H54 (cell line): Measurements from ENCODE around the gene CDC42BPA.
A peak's percentile ranks its signal among the peaks of the same experiment; 100 is the strongest.
"Not testable (repeated sequence)": the region's sequence is repeated elsewhere in the genome, so short reads cannot be mapped to it uniquely, and the experiment has no call there.

Experiments
- DNase-seq: peaks from one replicate; pipeline ENCODE4 v3.0.0; 2011; ENCODE audit warnings: low spot score, mixed read lengths; ENCODE audit not compliant: insufficient read length
- FAIRE-seq: peaks from 3 replicates; lab custom pipeline; 2011; peaks lifted over from hg19 to GRCh38; lab: Jason Lieb, UNC
- POLR2A ChIP-seq: IDR thresholded peaks from 2 replicates; pipeline ENCODE4 v1.6.1; 2011; ENCODE audit warnings: low read depth, mild to moderate bottlenecking, low read length

The CDC42BPA gene

DNA sequence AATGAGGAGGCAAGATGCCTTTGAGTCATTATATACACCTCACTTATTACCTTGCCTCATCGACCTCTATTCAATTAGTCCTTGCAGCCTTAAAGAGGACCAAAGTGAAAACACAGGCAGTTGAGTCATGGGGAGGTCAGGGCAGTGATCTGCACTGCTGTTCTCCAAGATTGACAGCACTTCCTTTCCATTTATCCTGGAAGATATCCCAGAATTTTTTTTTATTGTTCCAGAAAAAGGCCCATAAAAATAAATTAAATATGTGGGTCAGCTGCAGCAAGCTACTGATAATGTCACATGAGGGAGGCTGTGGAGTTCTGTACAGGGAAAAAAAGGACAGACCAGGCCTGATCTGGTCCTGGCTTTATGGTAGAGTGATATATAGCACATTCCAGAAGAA is 33.2 kb upstream of the CDC42BPA start:
- FAIRE-seq, result no peak
- DNase-seq, result no peak
- TF ChIP-seq POLR2A, result no peak

DNA sequence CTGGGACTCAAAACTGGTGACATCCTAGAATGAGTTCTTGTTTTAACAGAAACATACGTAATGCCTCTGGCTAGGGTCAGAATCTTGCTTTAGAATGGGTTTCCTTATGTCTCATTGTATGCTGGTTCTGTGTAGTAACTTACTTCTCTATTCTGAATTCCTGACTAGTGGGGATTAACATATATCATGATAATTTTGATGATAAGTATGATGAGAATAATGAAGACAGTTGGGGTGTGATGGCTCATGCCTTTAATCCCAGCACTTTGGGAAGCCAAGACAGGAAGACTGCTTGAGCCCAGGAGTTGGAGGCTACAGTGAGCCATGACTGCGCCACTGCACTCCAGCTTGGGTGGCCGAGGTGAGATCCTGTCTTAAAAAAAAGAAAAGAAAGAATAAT is 31.7 kb upstream of the CDC42BPA start:
- TF ChIP-seq POLR2A, result no peak
- DNase-seq, result no peak
- FAIRE-seq, result no peak

DNA sequence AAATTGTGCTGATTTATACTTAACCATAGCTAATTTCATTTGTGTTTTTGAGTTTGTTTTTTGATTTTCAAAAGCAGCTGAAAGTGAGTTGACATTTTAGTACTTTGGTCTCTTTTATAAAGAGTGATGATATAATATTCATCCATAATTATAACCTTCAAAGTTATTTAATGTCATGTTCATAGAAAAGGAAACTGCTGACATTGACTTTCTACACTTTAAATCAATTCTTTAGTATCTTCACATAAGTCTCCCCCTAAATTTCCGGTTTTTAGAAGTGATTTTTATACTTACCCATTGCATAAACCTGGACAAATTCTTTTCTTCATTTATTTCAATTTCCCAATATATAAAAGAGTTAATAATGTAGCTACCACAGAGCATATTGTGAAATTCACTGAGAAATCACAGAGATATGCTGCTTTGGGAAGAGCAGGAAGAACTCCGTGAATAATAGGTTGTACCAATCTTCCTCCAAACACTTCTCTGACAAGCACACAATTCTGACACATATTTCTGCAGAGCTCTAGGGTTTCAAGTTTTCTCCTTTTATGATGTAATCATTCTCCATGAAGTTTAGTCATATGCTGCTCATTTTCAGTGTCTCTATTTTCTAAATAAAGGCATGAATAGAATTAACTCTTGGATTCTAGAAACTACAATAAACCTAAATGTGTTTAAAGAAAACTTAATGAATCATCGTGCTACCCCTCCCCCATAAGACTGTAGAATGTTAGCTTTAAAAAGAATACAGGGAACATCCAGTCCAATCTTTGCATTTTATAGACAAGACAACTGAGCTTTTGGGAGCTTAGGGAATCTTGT is 25.6 kb upstream of the CDC42BPA start:
- no peak for DNase-seq
- peak; percentile 89 for FAIRE-seq
- TF ChIP-seq POLR2A, result no peak

DNA sequence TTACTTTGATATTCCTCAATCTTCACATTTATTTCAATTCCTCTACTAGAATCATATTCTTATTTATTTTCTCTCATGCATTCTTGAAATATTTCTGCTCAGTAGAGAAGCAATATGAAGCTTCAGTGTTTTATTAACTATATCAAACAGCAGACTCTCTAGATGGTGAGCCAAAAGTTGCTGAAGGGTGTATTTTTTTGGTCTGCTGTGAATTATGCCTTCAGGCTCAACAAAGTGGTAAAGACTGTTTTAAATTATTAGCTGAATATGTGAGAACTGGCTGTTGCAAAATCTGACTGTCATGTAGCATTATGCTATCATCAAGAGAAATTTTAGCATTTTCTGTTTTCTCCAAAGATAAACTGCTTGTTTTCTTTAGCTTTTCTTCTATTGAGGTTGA is 24.9 kb upstream of the CDC42BPA start:
- FAIRE-seq (no peak), DNase-seq (no peak)
- TF ChIP-seq POLR2A, result no peak

- no peak for TF ChIP-seq POLR2A
- FAIRE-seq (no peak), DNase-seq (no peak)
Observed at GRCh38 chr1:227342075-227342829, 24.0 kb upstream of the CDC42BPA start.

GRCh38 chr1:227336136-227336535 is 17.8 kb upstream of the CDC42BPA start:
- FAIRE-seq, result not testable (repeated sequence)

GRCh38 chr1:227335242-227336020 is 17.1 kb upstream of the CDC42BPA start:
- FAIRE-seq, result no peak
- TF ChIP-seq POLR2A, result no peak

More at GRCh38 chr1:227336136-227336535, 17.8 kb upstream of the CDC42BPA start:
- not testable (repeated sequence) for DNase-seq

GRCh38 chr1:227333423-227333822 is 15.1 kb upstream of the CDC42BPA start:
- TF ChIP-seq POLR2A, result no peak
- FAIRE-seq (no peak), DNase-seq (no peak)

More at GRCh38 chr1:227335242-227336020, 17.1 kb upstream of the CDC42BPA start:
- no peak for DNase-seq

GRCh38 chr1:227330279-227331076 is 12.2 kb upstream of the CDC42BPA start:
- TF ChIP-seq POLR2A, result no peak
- FAIRE-seq (no peak), DNase-seq (no peak)

DNA sequence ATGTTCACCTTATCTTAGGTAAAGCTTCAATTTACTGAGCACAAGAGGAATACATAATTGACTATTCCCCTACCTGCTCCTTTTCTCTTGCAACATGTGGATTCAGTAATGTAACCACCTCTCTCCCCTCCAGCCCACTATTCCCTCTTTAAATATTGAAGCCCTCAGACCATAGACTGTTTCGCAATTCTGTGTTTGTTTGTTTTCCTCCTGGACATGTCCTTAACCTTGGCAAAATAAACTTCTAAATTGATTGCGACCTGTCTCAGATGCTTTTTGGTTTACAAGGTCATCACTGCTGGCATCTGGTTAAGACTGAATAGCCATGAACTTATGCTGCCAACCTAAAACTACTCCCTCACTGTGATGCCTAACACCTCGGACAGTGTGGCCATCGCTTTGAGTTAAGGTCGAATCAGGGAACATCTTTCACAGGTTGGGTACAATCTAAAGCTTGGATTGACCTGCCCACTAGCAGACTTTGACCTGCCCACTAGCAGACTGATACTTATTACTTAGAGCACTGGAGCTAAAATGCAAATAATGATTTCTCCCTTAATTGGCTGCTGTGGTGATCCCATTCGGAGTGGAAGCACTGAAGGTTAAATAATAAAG is 10.2 kb upstream of the CDC42BPA start:
- DNase-seq (no peak), FAIRE-seq (no peak)
- TF ChIP-seq POLR2A, result no peak

GRCh38 chr1:227325156-227325555 is 6.9 kb upstream of the CDC42BPA start:
- no peak for FAIRE-seq
- no peak for TF ChIP-seq POLR2A
- no peak for DNase-seq

- no peak for TF ChIP-seq POLR2A
- FAIRE-seq (no peak), DNase-seq (no peak)
Observed at GRCh38 chr1:227323967-227324268, 5.6 kb upstream of the CDC42BPA start.
